Mesothelial cell of epicardium (in vitro differentiated cells): ENCODE measurements around the gene TMED6. TPM values are rescaled to one million over a fixed set of nuclear protein-coding genes. Genes with fewer than 3 reads are reported as not detected.

Source experiments
- DNase-seq, 2 experiments: peaks; one replicate each; pipeline ENCODE4 v3.0.0; 2021; ENCODE audit warnings: low spot score in 2 of 2; ENCODE audit not compliant: unreplicated experiment in 2 of 2
- H3K27ac Mint-ChIP-seq: 2 replicates; pipeline ENCODE4 v1.8.0; 2021; ENCODE audit warnings: mixed read lengths
- H3K27me3 Mint-ChIP-seq: 2 replicates; pipeline ENCODE4 v1.8.0; 2021; ENCODE audit warnings: low read depth, mixed read lengths
- H3K36me3 Mint-ChIP-seq: 2 replicates; pipeline ENCODE4 v1.8.0; 2021; ENCODE audit warnings: mixed read lengths
- H3K4me1 Mint-ChIP-seq: 2 replicates; pipeline ENCODE4 v1.8.0; 2021; ENCODE audit warnings: mixed read lengths
- H3K4me3 Mint-ChIP-seq: 2 replicates; pipeline ENCODE4 v1.8.0; 2021; ENCODE audit warnings: mild to moderate bottlenecking, moderate library complexity, mixed read lengths
- H3K9me3 Mint-ChIP-seq: 2 replicates; pipeline ENCODE4 v1.8.0; 2021; ENCODE audit warnings: mixed read lengths
- total RNA-seq: library from RNA; stranded (reverse); gene quantifications from 3 replicates; pipeline ENCODE4 v1.2.1, GENCODE V29; 2021
- TF ChIP-seq, protein P1 (sequence below): fragments of 200-600 bp; sonication (generic); IDR thresholded peaks from one replicate; pipeline ENCODE4 v1.5.0; 2021; ENCODE audit warnings: antibody characterized with exemption; ENCODE audit not compliant: unreplicated experiment

TMED6 gene
- 1.2 to 1.7 TPM (median 1.4 TPM) in 3 replicates for total RNA-seq

DNA sequence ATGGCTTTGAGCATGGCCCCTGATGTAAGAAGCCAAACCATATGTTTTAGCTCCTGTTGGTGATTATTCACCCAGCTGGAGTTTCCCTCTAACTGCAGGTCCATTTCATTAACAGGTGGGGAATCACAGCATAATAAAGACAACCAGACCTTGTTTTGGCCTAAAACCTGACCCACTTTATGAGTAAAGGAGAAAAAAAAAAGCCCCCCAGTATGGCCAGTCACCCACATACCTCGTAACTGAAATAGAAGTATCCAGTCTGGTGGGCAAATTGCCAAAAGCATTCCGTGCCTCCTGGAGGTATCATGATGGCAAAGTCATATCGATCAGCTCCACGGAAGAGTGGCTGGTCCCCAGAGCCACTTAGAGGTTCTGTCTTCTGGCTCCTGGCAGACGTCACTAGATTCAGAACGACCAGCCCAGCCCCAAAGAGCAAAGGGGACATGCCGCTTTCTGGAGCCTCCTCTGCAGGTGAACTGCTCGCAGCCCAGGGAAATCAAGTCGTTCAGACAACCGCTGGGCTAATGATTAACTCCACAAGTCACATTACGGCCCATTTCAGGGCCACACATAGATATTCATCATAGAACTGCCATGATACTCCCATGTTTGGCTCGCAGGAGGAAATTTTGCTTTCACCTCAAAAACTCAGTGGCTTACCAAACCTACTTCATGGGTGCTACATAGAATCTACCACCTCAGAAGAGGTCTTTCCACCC lies at the start of gene TMED6:
Gene TMED6 (minus strand): TSS at position 478 of the 719 bp plus-strand sequence. CDS start 33 bp downstream, at position 445.
- no peak for DNase-seq
- Mint-ChIP-seq H3K4me3 (no peak within 1 kb of the TSS), H3K27me3 (no peaks in the 10 kb centered on the region), H3K36me3 (peaks cover 22% of the 10 kb centered on the region), H3K27ac (no peak within 1 kb of the TSS), H3K4me1 (no peaks in the 10 kb centered on the region), H3K9me3 (no peaks in the 10 kb centered on the region)
- TF ChIP-seq, protein P1, sequence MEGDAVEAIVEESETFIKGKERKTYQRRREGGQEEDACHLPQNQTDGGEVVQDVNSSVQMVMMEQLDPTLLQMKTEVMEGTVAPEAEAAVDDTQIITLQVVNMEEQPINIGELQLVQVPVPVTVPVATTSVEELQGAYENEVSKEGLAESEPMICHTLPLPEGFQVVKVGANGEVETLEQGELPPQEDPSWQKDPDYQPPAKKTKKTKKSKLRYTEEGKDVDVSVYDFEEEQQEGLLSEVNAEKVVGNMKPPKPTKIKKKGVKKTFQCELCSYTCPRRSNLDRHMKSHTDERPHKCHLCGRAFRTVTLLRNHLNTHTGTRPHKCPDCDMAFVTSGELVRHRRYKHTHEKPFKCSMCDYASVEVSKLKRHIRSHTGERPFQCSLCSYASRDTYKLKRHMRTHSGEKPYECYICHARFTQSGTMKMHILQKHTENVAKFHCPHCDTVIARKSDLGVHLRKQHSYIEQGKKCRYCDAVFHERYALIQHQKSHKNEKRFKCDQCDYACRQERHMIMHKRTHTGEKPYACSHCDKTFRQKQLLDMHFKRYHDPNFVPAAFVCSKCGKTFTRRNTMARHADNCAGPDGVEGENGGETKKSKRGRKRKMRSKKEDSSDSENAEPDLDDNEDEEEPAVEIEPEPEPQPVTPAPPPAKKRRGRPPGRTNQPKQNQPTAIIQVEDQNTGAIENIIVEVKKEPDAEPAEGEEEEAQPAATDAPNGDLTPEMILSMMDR: no peak

DNA sequence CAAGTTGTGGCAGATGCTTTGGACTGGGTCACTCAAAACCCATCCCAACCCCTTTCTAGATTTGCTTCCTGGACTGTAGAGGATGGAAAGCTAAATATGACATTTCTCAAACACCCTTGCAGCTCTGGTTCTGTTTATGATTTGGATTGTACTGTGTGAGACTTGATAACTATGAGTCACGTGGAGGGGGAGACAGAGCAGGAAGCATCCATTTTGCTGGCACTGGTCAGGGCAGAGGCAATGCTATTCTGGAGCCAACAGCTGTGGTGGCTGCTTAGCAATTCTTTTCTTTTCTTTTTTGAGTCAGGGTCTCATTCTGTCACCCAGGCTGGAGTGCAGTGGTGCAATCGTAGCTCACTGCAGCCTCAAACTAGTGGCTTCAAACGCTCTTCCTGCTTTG lies 47.8 kb upstream of the TMED6 start:
- TF ChIP-seq, protein P1: no peak
- Mint-ChIP-seq H3K4me1 (peaks cover 51% of the 10 kb centered on the region), H3K9me3 (no peaks in the 10 kb centered on the region), H3K27me3 (no peaks in the 10 kb centered on the region), H3K4me3 (no peak overlapping the region), H3K36me3 (no peaks in the 10 kb centered on the region), H3K27ac (peak overlapping the region; percentile 44)
- DNase-seq: no peak

DNA sequence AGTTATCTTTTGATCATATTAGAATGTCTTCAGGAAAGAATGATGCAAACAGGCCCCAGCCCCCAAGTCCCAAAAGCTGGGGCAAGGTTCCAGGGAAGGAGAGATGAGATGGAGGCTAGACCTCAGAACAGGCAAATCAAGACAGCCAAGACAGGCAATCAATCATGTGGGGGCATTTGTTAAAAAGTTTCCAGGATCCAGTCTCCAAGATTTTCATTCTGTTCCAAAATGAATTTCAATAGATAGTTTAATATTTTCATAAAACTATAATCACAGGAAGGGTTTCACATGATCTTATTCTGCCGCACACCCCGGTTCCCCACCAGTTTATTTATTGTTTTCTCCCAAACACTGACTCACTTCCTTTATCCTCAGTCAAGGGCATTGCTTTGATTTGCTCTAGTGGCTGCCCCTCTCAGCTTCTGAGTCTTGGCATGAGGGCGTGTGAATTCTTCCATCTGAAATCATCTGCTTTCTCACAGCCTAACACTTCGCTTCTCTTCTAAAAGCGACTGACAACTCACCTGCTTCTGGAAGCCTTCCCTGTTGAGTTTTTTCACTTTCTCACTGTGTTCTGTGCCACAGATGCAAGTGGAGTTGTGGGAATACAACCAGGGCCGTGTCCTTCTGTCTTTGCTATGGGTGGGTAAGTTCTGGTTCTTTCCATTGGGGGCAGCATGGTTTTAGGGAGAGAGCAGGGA lies 46.4 kb upstream of the TMED6 start:
- Mint-ChIP-seq H3K36me3 (no peaks in the 10 kb centered on the region), H3K9me3 (no peaks in the 10 kb centered on the region), H3K27ac (peak overlapping the region; percentile 98), H3K4me1 (peaks cover 43% of the 10 kb centered on the region), H3K4me3 (no peak overlapping the region), H3K27me3 (no peaks in the 10 kb centered on the region)
- DNase-seq: peak in 1 of 2 experiments; percentile 56
- TF ChIP-seq, protein P1: peak; percentile 58

DNA sequence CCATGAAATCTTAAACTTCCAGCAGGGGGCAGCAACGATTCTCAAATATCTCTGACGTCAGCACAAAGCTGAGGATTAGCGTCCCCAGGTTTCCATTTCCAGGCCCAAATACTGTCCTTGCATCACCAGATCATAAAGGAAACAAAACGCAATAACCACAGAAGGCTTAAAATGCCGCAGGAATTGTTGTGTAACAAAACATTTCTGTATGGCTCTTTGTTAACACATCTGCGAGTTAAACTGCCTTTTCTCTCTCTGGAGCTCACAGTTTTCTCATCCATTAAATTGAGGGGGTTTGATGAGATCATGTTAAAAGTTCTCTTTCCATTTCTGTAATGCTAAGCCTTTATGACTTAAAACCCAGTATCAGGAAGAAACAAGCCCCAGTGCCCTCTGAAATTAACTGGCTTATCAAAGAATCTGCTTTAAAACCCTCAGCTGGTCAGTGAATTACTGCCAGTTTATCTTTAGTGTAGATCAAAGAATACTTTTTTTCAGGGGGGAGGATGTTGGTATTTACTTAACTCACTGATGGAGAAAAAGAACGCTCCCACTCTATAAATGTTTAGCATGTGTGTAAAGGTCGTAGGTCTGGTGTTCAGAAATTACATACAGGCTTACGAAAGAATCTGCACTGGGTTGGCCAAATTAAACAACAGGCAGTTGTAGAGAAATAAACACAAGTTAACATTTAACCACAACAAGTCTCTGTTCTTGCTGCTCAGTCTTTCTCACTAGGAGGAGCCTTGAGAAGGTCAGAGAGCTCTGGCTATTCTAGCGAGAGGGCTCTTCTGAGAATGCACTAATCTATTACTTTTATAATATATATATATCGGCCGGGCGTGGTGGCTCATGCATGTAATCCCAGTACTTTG lies 44.8 kb upstream of the TMED6 start:
- no peak overlapping the region for H3K4me3 Mint-ChIP-seq
- TF ChIP-seq, protein P1: peak; percentile 95
- no peaks in the 10 kb centered on the region for H3K9me3 Mint-ChIP-seq
- peak; percentile 52 to 78 for DNase-seq
- H3K36me3 Mint-ChIP-seq: no peaks in the 10 kb centered on the region
- H3K4me1 Mint-ChIP-seq: peaks cover 31% of the 10 kb centered on the region
- peak overlapping the region; percentile 98 for H3K27ac Mint-ChIP-seq
- H3K27me3 Mint-ChIP-seq: no peaks in the 10 kb centered on the region

DNA sequence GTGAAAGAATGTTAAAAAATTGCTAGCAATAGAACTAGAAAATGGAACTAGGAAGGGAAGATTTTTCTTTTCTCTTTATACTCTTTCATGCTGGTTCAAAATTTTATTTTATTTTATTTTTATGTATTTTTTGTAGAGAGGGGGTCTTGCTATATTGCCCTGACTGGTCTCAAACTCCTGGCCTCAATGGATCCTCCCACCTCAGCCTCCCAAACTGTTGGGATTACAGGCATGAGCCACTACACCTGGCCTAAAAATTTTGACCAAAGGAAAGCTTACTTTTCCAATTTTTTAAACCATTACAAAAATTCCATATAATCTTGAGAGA lies 44.2 kb upstream of the TMED6 start:
- no peaks in the 10 kb centered on the region for H3K27me3 Mint-ChIP-seq
- H3K9me3 Mint-ChIP-seq: no peaks in the 10 kb centered on the region
- H3K4me1 Mint-ChIP-seq: peaks cover 31% of the 10 kb centered on the region
- peak overlapping the region; percentile 98 for H3K27ac Mint-ChIP-seq
- H3K36me3 Mint-ChIP-seq: no peaks in the 10 kb centered on the region
- DNase-seq: no peak
- no peak overlapping the region for H3K4me3 Mint-ChIP-seq
- TF ChIP-seq, protein P1: no peak
